KOPT-K1 (cell line): ENCODE measurements around the gene EFTUD2.

Source experiments
- H3K27ac ChIP-seq: fragments of 200-600 bp; sonication (generic); 2 replicates; pipeline ENCODE4 v1.5.1; 2016; ENCODE audit warnings: antibody characterized with exemption, mild to moderate bottlenecking, low read depth, low read length; ENCODE audit not compliant: poor library complexity, severe bottlenecking
- H3K36me3 ChIP-seq: fragments of 200-600 bp; sonication (generic); 2 replicates; pipeline ENCODE4 v1.5.1; 2017; ENCODE audit warnings: antibody characterized with exemption, mild to moderate bottlenecking, low read length, moderate library complexity; ENCODE audit not compliant: insufficient read depth
- H3K9me3 ChIP-seq: fragments of 200-600 bp; sonication (generic); 2 replicates; pipeline ENCODE4 v1.5.1; 2017; ENCODE audit warnings: antibody characterized with exemption, low read length, mild to moderate bottlenecking; ENCODE audit not compliant: insufficient read depth, poor library complexity, severe bottlenecking

The EFTUD2 gene

GRCh38 chr17:44930667-44931066, 31.4 kb upstream of the EFTUD2 start:
- Histone ChIP-seq H3K36me3 (peaks cover 100% of the 10 kb centered on the region), H3K9me3 (no peaks in the 10 kb centered on the region), H3K27ac (no peak overlapping the region)

- H3K36me3 ChIP-seq: peaks cover 94% of the 10 kb centered on the region
- H3K27ac ChIP-seq: no peak overlapping the region
Measured at GRCh38 chr17:44928950-44929720, 29.9 kb upstream of the EFTUD2 start.

GRCh38 chr17:44928136-44928535, 28.9 kb upstream of the EFTUD2 start:
- Histone ChIP-seq H3K36me3 (peaks cover 84% of the 10 kb centered on the region), H3K27ac (no peak overlapping the region), H3K9me3 (no peaks in the 10 kb centered on the region)

More at GRCh38 chr17:44928950-44929720, 29.9 kb upstream of the EFTUD2 start:
- no peaks in the 10 kb centered on the region for H3K9me3 ChIP-seq

- Histone ChIP-seq H3K36me3 (peaks cover 80% of the 10 kb centered on the region), H3K9me3 (no peaks in the 10 kb centered on the region)
Measured at GRCh38 chr17:44927696-44928095, 28.5 kb upstream of the EFTUD2 start.

GRCh38 chr17:44926821-44927525, 27.7 kb upstream of the EFTUD2 start:
- Histone ChIP-seq H3K9me3 (no peaks in the 10 kb centered on the region), H3K36me3 (peaks cover 72% of the 10 kb centered on the region), H3K27ac (no peak overlapping the region)

More at GRCh38 chr17:44927696-44928095, 28.5 kb upstream of the EFTUD2 start:
- H3K27ac ChIP-seq: no peak overlapping the region

- H3K27ac ChIP-seq: no peak overlapping the region
- H3K36me3 ChIP-seq: peaks cover 63% of the 10 kb centered on the region
- no peaks in the 10 kb centered on the region for H3K9me3 ChIP-seq
Measured at GRCh38 chr17:44925731-44926697, 26.8 kb upstream of the EFTUD2 start.

- Histone ChIP-seq H3K36me3 (peaks cover 44% of the 10 kb centered on the region), H3K9me3 (no peaks in the 10 kb centered on the region), H3K27ac (no peak overlapping the region)
Measured at GRCh38 chr17:44924107-44924544, 24.9 kb upstream of the EFTUD2 start.

- peaks cover 32% of the 10 kb centered on the region for H3K36me3 ChIP-seq
- H3K27ac ChIP-seq: no peak overlapping the region
- H3K9me3 ChIP-seq: no peaks in the 10 kb centered on the region
Measured at GRCh38 chr17:44922746-44923470, 23.7 kb upstream of the EFTUD2 start.

GRCh38 chr17:44922136-44922535, 22.9 kb upstream of the EFTUD2 start:
- Histone ChIP-seq H3K27ac (no peak overlapping the region), H3K9me3 (no peaks in the 10 kb centered on the region), H3K36me3 (peaks cover 24% of the 10 kb centered on the region)

GRCh38 chr17:44921122-44921882, 22.1 kb upstream of the EFTUD2 start:
- Histone ChIP-seq H3K9me3 (no peaks in the 10 kb centered on the region), H3K27ac (no peak overlapping the region), H3K36me3 (peaks cover 16% of the 10 kb centered on the region)

GRCh38 chr17:44920565-44920940, 21.3 kb upstream of the EFTUD2 start:
- Histone ChIP-seq H3K36me3 (peaks cover 8% of the 10 kb centered on the region; the same call in 1 of the 2 replicates), H3K27ac (no peak overlapping the region), H3K9me3 (no peaks in the 10 kb centered on the region)

- H3K9me3 ChIP-seq: no peaks in the 10 kb centered on the region
- no peak overlapping the region for H3K27ac ChIP-seq
- peaks cover 4% of the 10 kb centered on the region; the same call in 1 of the 2 replicates for H3K36me3 ChIP-seq
Measured at GRCh38 chr17:44919885-44920564, 20.8 kb upstream of the EFTUD2 start.

- H3K27ac ChIP-seq: no peak overlapping the region
Measured at GRCh38 chr17:44919411-44919810, 20.2 kb upstream of the EFTUD2 start.

More at GRCh38 chr17:44919411-44919810, 20.2 kb upstream of the EFTUD2 start:
- Histone ChIP-seq H3K9me3 (no peaks in the 10 kb centered on the region), H3K36me3 (no peaks in the 10 kb centered on the region)
